ENCODE measurements around the gene LIPC.

GRCh38 chr15:58506064-58506490, 74.3 kb downstream of the LIPC start:
- TF ChIP-seq GATA2 (IDR thresholded peaks at IDR 0.05; ENCODE audit: low read depth, low read length) (no peak), GATA3 (IDR thresholded peaks at IDR 0.05; ENCODE audit: low read depth, low read length) (no peak)
